H9 (cell line): ENCODE data around the gene CACNA1F. TPM values are rescaled to one million over a fixed set of nuclear protein-coding genes. Genes with fewer than 3 reads are reported as not detected.

ENCODE experiments used
- DNase-seq: peaks from one replicate; pipeline ENCODE4 v3.0.0-alpha.2; 2017
- H2AFZ ChIP-seq: one replicate; pipeline ENCODE4 v1.6.1; 2013; ENCODE audit warnings: mild to moderate bottlenecking, low read length, control low read depth, moderate library complexity
- H2AK5ac ChIP-seq: 2 replicates; pipeline ENCODE4 v1.6.1; 2013; ENCODE audit warnings: low read length, control low read depth, mixed read lengths; ENCODE audit not compliant: insufficient read length
- H2BK120ac ChIP-seq: one replicate; pipeline ENCODE4 v1.6.1; 2013; ENCODE audit warnings: low read depth, mild to moderate bottlenecking, low read length, control low read depth, inconsistent platforms; ENCODE audit not compliant: poor library complexity, severe bottlenecking
- H2BK12ac ChIP-seq: 2 replicates; pipeline ENCODE4 v1.6.1; 2013; ENCODE audit warnings: low read length, control low read depth, mixed read lengths, low read depth; ENCODE audit not compliant: insufficient read length
- H2BK15ac ChIP-seq: 2 replicates; pipeline ENCODE4 v1.6.1; 2013; ENCODE audit warnings: low read depth, low read length, control low read depth
- H2BK20ac ChIP-seq: one replicate; pipeline ENCODE4 v1.6.1; 2013; ENCODE audit warnings: low read depth, mild to moderate bottlenecking, low read length, control low read depth, inconsistent platforms; ENCODE audit not compliant: poor library complexity, severe bottlenecking
- H2BK5ac ChIP-seq: 2 replicates; pipeline ENCODE4 v1.6.1; 2013; ENCODE audit warnings: low read length, control low read depth, mixed read lengths; ENCODE audit not compliant: insufficient read length
- H3K14ac ChIP-seq: 2 replicates; pipeline ENCODE4 v1.6.1; 2013; ENCODE audit warnings: low read length, control low read depth; ENCODE audit not compliant: insufficient read depth
- H3K18ac ChIP-seq: 2 replicates; pipeline ENCODE4 v1.6.1; 2013; ENCODE audit warnings: low read depth, mild to moderate bottlenecking, mixed read lengths, low read length, control low read depth; ENCODE audit not compliant: insufficient read length
- H3K23ac ChIP-seq: 2 replicates; pipeline ENCODE4 v1.6.1; 2013; ENCODE audit warnings: low read length, control low read depth, mixed read lengths, low read depth; ENCODE audit not compliant: insufficient read length
- H3K23me2 ChIP-seq: 2 replicates; pipeline ENCODE4 v1.6.1; 2013; ENCODE audit warnings: low read depth, mild to moderate bottlenecking, mixed read lengths, low read length, control low read depth; ENCODE audit not compliant: insufficient read length, poor library complexity, severe bottlenecking
- H3K27ac ChIP-seq: 2 replicates; pipeline ENCODE4 v1.5.1; 2013; ENCODE audit warnings: low read length, control low read depth, mixed read lengths, low read depth; ENCODE audit not compliant: insufficient read length
- H3K27me3 ChIP-seq: 2 replicates; pipeline ENCODE4 v1.6.1; 2013; ENCODE audit warnings: low read length, control low read depth, inconsistent platforms; ENCODE audit not compliant: insufficient read depth
- H3K4ac ChIP-seq: 2 replicates; pipeline ENCODE4 v1.6.1; 2013; ENCODE audit warnings: low read depth, mild to moderate bottlenecking, control low read depth, inconsistent platforms, low read length, moderate library complexity
- H3K4me1 ChIP-seq: 2 replicates; pipeline ENCODE4 v1.6.1; 2013; ENCODE audit warnings: low read length, control low read depth, inconsistent platforms; ENCODE audit not compliant: insufficient read depth
- H3K4me2 ChIP-seq: 2 replicates; pipeline ENCODE4 v1.6.1; 2013; ENCODE audit warnings: low read length, control low read depth, mixed read lengths; ENCODE audit not compliant: insufficient read length, insufficient read depth
- H3K56ac ChIP-seq: 2 replicates; pipeline ENCODE4 v1.6.1; 2013; ENCODE audit warnings: low read depth, mild to moderate bottlenecking, mixed read lengths, low read length, control low read depth; ENCODE audit not compliant: insufficient read length
- H3K79me1 ChIP-seq: 2 replicates; pipeline ENCODE4 v1.6.1; 2013; ENCODE audit warnings: low read depth, mild to moderate bottlenecking, moderate library complexity, low read length, control low read depth, inconsistent platforms; ENCODE audit not compliant: insufficient read depth, poor library complexity, severe bottlenecking
- H3K79me2 ChIP-seq: 2 replicates; pipeline ENCODE4 v1.6.1; 2013; ENCODE audit warnings: low read length, control low read depth, inconsistent platforms; ENCODE audit not compliant: insufficient read depth
- H3K9ac ChIP-seq: 2 replicates; pipeline ENCODE4 v1.6.1; 2013; ENCODE audit warnings: low read length, control low read depth, mixed read lengths; ENCODE audit not compliant: insufficient read length; ENCODE audit errors: extremely low read depth
- H3K9me3 ChIP-seq: one replicate; pipeline ENCODE4 v1.6.1; 2013; ENCODE audit warnings: low read depth, low read length, inconsistent platforms; ENCODE audit not compliant: control insufficient read depth
- H3T11ph ChIP-seq: one replicate; pipeline ENCODE4 v1.6.1; 2013; ENCODE audit warnings: mild to moderate bottlenecking, low read length, control low read depth, inconsistent platforms
- H4K20me1 ChIP-seq: one replicate; pipeline ENCODE4 v1.6.1; 2013; ENCODE audit not compliant: control insufficient read depth, insufficient read length, insufficient read depth
- H4K5ac ChIP-seq: 2 replicates; pipeline ENCODE4 v1.6.1; 2013; ENCODE audit warnings: low read depth, mild to moderate bottlenecking, mixed read lengths, low read length, control low read depth; ENCODE audit not compliant: insufficient read length
- H4K8ac ChIP-seq: replicated peaks from 2 replicates; pipeline ENCODE4 v1.6.1; 2013; ENCODE audit warnings: low read length, control low read depth, mixed read lengths, low read depth; ENCODE audit not compliant: insufficient read length
- H4K91ac ChIP-seq: 2 replicates; pipeline ENCODE4 v1.6.1; 2013; ENCODE audit warnings: low read depth, mild to moderate bottlenecking, moderate library complexity, mixed read lengths, low read length, control low read depth; ENCODE audit not compliant: insufficient read length
- H3K27ac Mint-ChIP-seq, 3 experiments: 2 replicates in 2 of 3; 3 replicates in 1 of 3; pipeline ENCODE4 v1.8.0; 2020 to 2021; ENCODE audit warnings: mixed read lengths in 3 of 3, mild to moderate bottlenecking in 1 of 3, moderate library complexity in 1 of 3
- H3K27me3 Mint-ChIP-seq: 2 replicates; pipeline ENCODE4 v1.8.0; 2021; ENCODE audit warnings: low read depth, mild to moderate bottlenecking, moderate library complexity, mixed read lengths
- H3K36me3 Mint-ChIP-seq, 3 experiments: 2 replicates in 2 of 3; 3 replicates in 1 of 3; pipeline ENCODE4 v1.8.0; 2020 to 2021; ENCODE audit warnings: low read depth in 3 of 3, mixed read lengths in 3 of 3; ENCODE audit not compliant: insufficient read depth in 1 of 3
- H3K4me1 Mint-ChIP-seq, 2 experiments: 2 replicates each; pipeline ENCODE4 v1.8.0; 2020; ENCODE audit warnings: mixed read lengths in 2 of 2
- H3K4me3 Mint-ChIP-seq, 2 experiments: 2 replicates in 1 of 2; 3 replicates in 1 of 2; pipeline ENCODE4 v1.8.0; 2020 to 2021; ENCODE audit warnings: mild to moderate bottlenecking in 2 of 2, mixed read lengths in 2 of 2, moderate library complexity in 1 of 2
- H3K9me3 Mint-ChIP-seq, 2 experiments: 2 replicates in 1 of 2; 3 replicates in 1 of 2; pipeline ENCODE4 v1.8.0; 2020; ENCODE audit warnings: mild to moderate bottlenecking in 2 of 2, mixed read lengths in 2 of 2, moderate library complexity in 1 of 2
- WGBS: extraction: QIAGEN DNeasy Blood & Tissue Kit; methylation state at CpG from one replicate; pipeline ENCODE4 v1.1.7; 2013; ENCODE audit warnings: missing lambda C conversion rate, low lambda C conversion rate, mixed read lengths; ENCODE audit not compliant: insufficient read length; ENCODE audit errors: extremely low coverage; 5-methylcytosine and 5-hydroxymethylcytosine counted together
- total RNA-seq: library from RNA; stranded (reverse); gene quantifications from 2 replicates; pipeline ENCODE4 v1.2.1, GENCODE V29; 2021
- TF ChIP-seq, protein P1 (sequence below): fragments of 200-600 bp; sonication (generic); conservative IDR thresholded peaks from 3 replicates; pipeline ENCODE4 v1.8.0; 2021; ENCODE audit warnings: antibody characterized with exemption, mild to moderate bottlenecking

CACNA1F gene
- total RNA-seq, 1 experiment from 2014 or later = 1.4 TPM

DNA sequence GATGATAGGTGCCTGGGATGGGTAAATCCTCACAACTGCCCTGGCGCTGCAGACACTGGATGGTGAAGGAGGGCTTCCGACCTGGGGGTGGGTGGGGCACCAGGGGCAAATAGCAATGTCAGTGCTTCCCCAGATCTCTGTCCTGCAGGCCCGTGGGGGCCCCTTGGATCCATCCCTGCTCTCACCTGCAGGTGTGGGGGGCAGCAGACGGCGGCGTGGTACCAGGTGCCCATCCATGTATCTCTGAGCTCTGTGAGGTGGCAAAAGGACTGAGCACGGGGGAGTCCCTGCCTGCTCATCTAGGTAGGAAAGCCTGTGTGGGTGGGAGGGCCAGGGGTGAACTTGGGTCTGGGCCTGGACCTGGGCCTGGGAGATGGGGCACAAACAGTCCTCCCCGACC lies 26.6 kb downstream of the CACNA1F start:
- Histone ChIP-seq H3K27me3 (no peaks in the 10 kb centered on the region), H4K91ac (no peak overlapping the region), H3K18ac (no peak overlapping the region), H4K5ac (no peak overlapping the region), H3K9ac (no peak overlapping the region), H3K4me1 (no peaks in the 10 kb centered on the region), H2BK20ac (no peak overlapping the region), H3K14ac (no peak overlapping the region), H3K4ac (no peak overlapping the region), H3K56ac (no peak overlapping the region), H2AK5ac (no peak overlapping the region), H3K9me3 (peaks cover 22% of the 10 kb centered on the region), H3K23ac (no peak overlapping the region), H3K79me1 (no peaks in the 10 kb centered on the region), H2BK5ac (no peak overlapping the region), H3K4me2 (no peak overlapping the region), H3K23me2 (no peaks in the 10 kb centered on the region), H2BK12ac (no peak overlapping the region), H2BK120ac (no peak overlapping the region), H2BK15ac (no peak overlapping the region), H3K27ac (no peak overlapping the region), H3T11ph (no peak overlapping the region), H4K20me1 (no peaks in the 10 kb centered on the region), H2AFZ (no peak overlapping the region), H3K79me2 (no peaks in the 10 kb centered on the region), H4K8ac (no peak overlapping the region)
- WGBS = no CpG with 5 or more reads among the region's 8 CpGs
- Mint-ChIP-seq H3K27ac (no peak overlapping the region), H3K36me3 (peaks cover 0 to 6% (median 4%) of the 10 kb centered on the region in 3 experiments; a peak in 2 of 7 replicates), H3K4me3 (no peak overlapping the region), H3K27me3 (peaks cover 4% of the 10 kb centered on the region), H3K9me3 (peaks cover 58 to 83% of the 10 kb centered on the region in 2 experiments), H3K4me1 (peaks cover 0 to 18% of the 10 kb centered on the region in 2 experiments; a peak in 2 of 4 replicates)
- TF ChIP-seq, protein P1, sequence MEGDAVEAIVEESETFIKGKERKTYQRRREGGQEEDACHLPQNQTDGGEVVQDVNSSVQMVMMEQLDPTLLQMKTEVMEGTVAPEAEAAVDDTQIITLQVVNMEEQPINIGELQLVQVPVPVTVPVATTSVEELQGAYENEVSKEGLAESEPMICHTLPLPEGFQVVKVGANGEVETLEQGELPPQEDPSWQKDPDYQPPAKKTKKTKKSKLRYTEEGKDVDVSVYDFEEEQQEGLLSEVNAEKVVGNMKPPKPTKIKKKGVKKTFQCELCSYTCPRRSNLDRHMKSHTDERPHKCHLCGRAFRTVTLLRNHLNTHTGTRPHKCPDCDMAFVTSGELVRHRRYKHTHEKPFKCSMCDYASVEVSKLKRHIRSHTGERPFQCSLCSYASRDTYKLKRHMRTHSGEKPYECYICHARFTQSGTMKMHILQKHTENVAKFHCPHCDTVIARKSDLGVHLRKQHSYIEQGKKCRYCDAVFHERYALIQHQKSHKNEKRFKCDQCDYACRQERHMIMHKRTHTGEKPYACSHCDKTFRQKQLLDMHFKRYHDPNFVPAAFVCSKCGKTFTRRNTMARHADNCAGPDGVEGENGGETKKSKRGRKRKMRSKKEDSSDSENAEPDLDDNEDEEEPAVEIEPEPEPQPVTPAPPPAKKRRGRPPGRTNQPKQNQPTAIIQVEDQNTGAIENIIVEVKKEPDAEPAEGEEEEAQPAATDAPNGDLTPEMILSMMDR = no peak
- DNase-seq = no peak
